ENCODE data around the gene CD99.
"Not testable (repeated sequence)": the region's sequence is repeated elsewhere in the genome, so short reads cannot be mapped to it uniquely, and the experiment has no call there.

The CD99 gene

DNA sequence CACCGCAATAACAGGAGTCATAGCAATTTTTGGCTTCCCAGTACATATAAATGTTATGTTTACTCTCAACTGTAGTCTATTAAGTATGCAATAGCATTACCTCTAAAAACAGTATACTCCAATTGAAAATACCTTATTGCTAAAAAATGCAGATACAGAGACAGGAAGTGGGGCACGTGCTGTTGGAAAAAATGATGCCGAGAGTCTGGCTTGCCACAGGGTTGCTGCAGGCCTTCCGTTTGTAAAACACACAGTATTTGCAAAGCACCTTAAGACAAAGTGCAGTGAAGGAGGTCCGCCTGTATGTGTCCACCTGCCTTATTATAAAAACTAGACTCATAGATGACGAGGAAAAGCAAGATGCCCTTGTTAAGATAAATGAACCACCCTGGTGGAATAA lies 23.5 kb downstream of the CD99 start:
- TF ChIP-seq CTCF (IDR thresholded peaks at IDR 0.05; ENCODE audit: borderline replicate concordance, insufficient read depth, low read depth, low read length): no peak

GRCh38 chrX:2715066-2715600 lies 24.0 kb downstream of the CD99 start:
- no peak for TF ChIP-seq CTCF (IDR thresholded peaks at IDR 0.05; ENCODE audit: borderline replicate concordance, insufficient read depth, low read depth, low read length)
- H3K4me3 ChIP-seq (ENCODE audit: low read depth, low read length): no peak overlapping the region

More for the DNA sequence above, 23.5 kb downstream of the CD99 start:
- H3K4me3 ChIP-seq (ENCODE audit: low read depth, low read length): no peak overlapping the region

DNA sequence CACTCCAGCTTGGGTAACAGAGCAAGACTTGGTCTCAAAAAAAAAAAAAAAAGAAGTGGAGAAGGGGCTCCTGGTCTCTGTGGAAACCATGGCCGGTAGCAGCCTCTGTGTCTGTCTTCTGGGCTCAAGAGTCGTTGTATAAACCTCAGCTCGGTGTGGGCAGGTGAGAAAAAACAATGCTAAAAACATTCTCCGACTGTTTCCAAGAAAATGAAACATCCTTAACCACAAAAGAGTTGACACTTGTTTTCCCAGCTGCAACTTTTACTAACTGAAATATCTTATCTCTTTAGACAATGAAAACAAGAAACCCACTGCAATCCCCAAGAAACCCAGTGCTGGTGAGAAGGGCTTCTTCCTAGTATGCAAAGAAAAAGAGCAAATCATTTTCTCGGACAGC lies 26.2 kb downstream of the CD99 start:
- no peak for TF ChIP-seq CTCF (IDR thresholded peaks at IDR 0.05; ENCODE audit: borderline replicate concordance, insufficient read depth, low read depth, low read length)
- H3K4me3 ChIP-seq (ENCODE audit: low read depth, low read length): no peak overlapping the region

DNA sequence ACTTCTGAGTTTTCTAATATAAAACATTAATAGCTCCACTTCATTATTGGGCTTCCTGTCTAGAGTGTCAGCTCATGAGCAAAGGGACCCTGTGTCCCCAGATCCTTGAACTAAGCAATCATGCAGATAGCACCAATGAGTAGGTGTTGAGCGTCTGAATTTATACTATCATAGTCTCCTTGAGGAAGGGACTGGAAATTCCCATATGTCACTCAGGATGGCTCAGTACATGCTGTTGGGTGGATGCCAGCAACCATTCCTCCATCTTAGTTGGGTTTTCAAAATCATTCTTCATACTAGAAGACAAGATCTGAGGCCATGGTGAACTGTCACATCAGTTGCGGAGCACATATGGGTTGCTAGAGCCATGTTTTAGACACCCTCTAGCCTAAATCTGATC lies 27.7 kb downstream of the CD99 start:
- no peak for TF ChIP-seq CTCF (IDR thresholded peaks at IDR 0.05; ENCODE audit: borderline replicate concordance, insufficient read depth, low read depth, low read length)
- H3K4me3 ChIP-seq (ENCODE audit: low read depth, low read length): no peak overlapping the region

- no peak for TF ChIP-seq CTCF (IDR thresholded peaks at IDR 0.05; ENCODE audit: borderline replicate concordance, insufficient read depth, low read depth, low read length)
- no peak overlapping the region for H3K4me3 ChIP-seq (ENCODE audit: low read depth, low read length)
Measured at GRCh38 chrX:2719774-2720447, 28.8 kb downstream of the CD99 start.

GRCh38 chrX:2723286-2723879 lies 32.3 kb downstream of the CD99 start:
- H3K4me3 ChIP-seq (ENCODE audit: low read depth, low read length): no peak overlapping the region
- TF ChIP-seq CTCF (IDR thresholded peaks at IDR 0.05; ENCODE audit: borderline replicate concordance, insufficient read depth, low read depth, low read length): no peak

DNA sequence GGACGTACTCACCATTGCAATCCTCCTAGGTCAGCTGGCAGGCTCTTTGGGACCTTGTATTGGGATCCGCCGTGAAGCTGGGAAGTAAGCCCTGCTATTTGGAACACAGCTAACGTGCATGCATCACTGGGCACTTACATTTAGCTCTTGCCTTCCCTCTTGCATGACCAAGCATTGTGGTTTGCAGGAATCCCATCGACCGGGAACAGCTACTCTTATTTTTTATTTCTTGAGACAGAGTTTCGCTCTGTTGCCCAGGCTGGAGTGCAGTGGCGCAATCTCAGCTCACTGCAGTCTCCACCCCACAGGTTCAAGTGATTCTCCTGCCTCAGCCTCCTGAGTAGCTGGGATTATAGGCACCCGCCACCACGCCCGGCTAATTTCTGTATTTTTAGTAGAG lies 36.2 kb downstream of the CD99 start:
- H3K4me3 ChIP-seq (ENCODE audit: low read depth, low read length): not testable (repeated sequence)

Measured in GM12875 (cell line).